Activated CD4-positive, alpha-beta T cell treated with anti-CD3 and anti-CD28 coated beads for 4 hours (primary cell): Measurements from ENCODE around the gene PDS5A.
"Not testable (repeated sequence)": the region's sequence is repeated elsewhere in the genome, so short reads cannot be mapped to it uniquely, and the experiment has no call there.

Experiments used
- DNase-seq, 2 donors: peaks; one replicate each; pipeline ENCODE4 v3.0.0-alpha.2; 2020

PDS5A gene

DNA sequence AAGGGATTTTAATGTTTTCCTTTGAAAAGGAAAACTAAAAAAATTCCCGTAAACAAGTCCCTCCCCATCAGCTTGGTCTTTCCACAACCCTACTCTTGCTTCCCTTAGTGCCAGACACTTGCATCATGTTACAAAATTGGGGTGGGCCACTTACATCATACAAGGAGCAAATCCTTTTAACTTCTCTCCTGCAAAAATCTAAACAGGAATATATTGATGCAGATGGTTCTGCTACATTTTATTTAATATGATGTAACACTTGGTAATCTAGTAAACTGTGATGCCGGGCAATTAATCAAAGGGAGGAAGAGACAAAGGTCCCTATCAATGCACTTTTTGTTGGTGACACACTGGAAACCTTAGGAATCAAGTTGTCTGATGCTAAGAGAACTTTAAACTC lies 154.5 kb downstream of the PDS5A start:
- DNase-seq: no peak

GRCh38 chr4:39822662-39823061 lies 155.0 kb downstream of the PDS5A start:
- DNase-seq: no peak

- DNase-seq: no peak
These were observed 155.8 kb downstream of the PDS5A start for GRCh38 chr4:39821951-39822350.

- DNase-seq: no peak
These were observed 157.5 kb downstream of the PDS5A start for GRCh38 chr4:39820186-39820585.

DNA sequence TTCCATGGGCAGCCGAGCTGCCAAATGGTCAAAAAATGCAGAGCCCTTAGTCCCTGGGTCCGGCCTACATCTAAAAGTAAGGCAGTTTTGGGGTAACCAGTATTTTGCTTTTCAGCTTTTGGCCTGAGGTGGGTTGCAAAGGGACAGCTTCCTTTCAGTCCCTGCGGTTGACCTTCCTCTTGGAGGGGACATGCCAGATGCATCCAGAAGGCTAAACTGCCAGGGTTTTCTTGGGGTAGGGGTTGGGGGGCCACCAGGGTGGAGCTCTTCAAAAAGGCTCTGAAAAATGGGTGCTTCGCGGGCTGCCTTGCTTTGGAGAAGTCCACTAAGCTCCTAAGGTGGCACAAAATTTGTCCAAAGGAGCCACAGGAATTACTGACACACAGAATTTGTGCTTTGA lies 159.1 kb downstream of the PDS5A start:
- DNase-seq: no peak

- DNase-seq: no peak
These were observed 163.1 kb downstream of the PDS5A start for GRCh38 chr4:39814403-39815185.

DNA sequence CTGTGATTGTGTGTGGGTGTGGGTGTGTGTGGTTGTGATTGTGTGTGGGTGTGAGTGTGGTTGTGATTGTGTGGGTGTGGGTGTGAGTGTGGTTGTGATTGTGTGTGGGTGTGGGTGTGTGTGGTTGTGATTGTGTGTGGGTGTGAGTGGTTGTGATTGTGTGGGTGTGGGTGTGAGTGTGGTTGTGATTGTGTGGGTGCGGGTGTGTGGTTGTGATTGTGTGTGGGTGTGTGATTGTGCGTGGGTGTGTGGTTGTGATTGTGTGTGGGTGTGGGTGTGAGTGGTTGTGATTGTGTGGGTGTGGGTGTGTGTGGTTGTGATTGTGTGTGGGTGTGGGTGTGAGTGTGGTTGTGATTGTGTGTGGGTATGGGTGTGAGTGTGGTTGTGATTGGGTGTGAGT lies 163.9 kb downstream of the PDS5A start:
- not testable (repeated sequence) for DNase-seq

DNA sequence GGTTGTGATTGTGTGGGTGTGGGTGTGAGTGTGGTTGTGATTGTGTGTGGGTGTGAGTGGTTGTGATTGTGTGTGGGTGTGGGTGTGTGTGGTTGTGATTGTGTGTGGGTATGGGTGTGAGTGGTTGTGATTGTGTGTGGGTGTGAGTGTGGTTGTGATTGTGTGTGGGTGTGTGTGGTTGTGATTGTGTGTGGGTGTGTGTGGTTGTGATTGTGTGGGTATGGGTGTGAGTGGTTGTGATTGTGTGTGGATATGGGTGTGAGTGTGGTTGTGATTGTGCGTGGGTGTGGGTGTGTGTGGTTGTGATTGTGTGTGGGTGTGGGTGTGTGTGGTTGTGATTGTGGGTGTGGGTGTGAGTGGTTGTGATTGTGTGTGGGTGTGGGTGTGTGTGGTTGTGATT lies 164.7 kb downstream of the PDS5A start:
- DNase-seq: not testable (repeated sequence)

DNA sequence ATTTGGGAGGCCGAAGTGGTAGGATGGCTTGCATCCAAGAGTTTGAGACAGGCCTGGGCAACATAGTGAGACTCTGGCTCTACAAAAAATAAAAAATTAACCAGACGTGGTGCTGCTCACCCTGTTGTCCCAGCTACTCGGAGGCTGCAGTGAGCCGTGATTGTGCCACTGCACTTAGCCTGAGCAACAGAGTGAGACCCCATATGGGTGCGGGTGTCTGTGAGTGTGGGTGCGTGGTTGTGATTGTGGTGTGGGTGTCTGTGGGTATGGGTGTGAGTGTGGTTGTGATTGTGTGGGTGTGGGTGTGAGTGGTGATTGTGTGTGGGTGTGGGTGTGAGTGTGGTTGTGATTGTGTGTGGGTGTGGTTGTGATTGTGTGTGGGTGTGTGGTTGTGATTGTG lies 165.2 kb downstream of the PDS5A start:
- no peak for DNase-seq

DNA sequence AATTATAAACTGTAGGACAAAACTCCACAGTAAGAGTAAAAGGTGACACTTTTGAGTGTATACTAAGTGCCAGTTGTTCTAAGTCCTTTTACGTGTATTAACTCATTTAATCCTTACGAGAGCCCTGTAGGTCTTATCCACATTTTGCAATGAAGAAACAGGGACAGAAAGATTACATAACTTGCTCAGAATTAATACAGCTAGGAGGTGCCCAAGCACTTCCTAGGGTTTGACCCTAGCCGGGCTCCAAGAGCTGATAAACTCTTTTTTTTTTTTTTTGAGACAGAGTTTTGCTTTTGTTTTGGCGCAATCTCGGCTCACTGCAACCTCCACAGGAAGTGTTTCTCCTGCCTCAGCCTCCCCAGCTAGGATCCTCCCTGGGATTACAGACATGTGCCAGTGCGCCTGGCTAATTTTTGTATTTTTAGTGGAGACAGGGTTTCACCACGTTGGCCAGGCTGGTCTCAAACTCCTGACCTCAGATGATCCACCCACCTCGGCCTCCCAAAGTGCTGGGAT lies 169.4 kb downstream of the PDS5A start:
- no peak for DNase-seq

- DNase-seq: no peak
These were observed 175.7 kb downstream of the PDS5A start for GRCh38 chr4:39802005-39802404.

DNA sequence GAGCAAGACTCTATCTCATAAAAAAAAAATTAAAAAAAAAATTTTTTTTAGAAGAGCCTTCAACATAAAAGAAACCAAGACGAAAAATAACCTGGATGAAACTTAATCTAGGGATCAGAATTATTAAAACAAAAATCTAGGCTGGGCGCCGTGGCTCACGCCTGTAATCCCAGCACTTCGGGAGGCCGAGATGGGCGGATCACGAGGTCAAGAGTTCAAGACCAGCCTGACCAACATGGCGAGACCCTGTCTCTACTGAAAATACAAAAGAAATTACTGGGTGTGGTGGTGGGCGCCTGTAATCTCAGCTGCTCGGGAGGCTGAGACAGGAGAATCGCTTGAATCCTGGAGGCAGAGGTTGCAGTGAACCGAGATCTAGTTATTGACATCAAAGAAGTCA lies 184.7 kb downstream of the PDS5A start:
- not testable (repeated sequence) for DNase-seq

- no peak for DNase-seq
These were observed 185.2 kb downstream of the PDS5A start for GRCh38 chr4:39792529-39792928.

DNA sequence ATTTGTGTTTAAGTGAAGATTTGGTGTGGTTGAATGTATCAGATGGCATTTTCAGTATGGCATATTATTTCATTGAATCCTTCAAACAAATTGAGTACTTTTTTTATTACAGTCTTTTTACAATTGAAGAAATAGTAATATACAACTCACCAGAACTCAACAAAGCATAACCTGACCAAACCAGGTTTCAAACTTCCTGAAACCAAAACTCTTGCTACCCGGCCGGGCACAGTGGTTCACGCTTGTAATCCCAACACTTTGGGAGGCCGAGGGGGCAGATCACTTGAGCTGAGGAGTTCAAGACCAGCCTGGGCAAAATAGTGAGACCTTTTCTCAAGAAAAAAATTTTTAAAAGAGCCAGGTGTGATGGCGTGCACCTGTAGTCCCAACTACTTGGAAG lies 185.6 kb downstream of the PDS5A start:
- DNase-seq: no peak

GRCh38 chr4:39786838-39787237 lies 190.9 kb downstream of the PDS5A start:
- no peak for DNase-seq

DNA sequence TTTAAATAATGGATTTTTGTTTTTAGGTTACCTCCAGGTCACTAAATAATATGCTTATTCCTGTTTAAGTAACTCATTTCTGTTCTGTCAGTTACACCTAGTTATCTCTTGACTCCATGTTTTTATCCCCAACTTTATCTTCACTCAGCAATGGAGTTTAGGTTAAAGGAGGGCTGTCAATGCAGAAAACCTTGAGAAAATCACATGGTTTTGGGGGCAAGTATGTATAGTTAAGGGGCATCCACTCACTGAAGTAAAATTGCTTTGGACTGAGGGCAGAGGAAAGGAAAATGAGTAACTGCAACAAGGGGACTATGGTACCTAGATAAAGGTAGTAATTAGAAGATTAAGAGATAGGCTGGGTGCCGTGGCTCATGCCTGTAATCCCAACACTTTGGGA lies 192.6 kb downstream of the PDS5A start:
- no peak for DNase-seq

- not testable (repeated sequence) for DNase-seq
These were observed 195.7 kb downstream of the PDS5A start for GRCh38 chr4:39781988-39782387.
